GM12878 (cell line): Measurements from ENCODE around the gene ZNFX1. TPM values are rescaled to one million over a fixed set of nuclear protein-coding genes. Genes with fewer than 3 reads are reported as not detected.

Experiments used
- ATAC-seq: fragments of 200-7000 bp; cut with Tn5 transposase; 3 replicates; pipeline ENCODE4 v1.9.1; 2020; ENCODE audit warnings: mild to moderate bottlenecking, moderate library complexity
- BruUV-seq: library from RNA; stranded (reverse); fragments of 400-500 nt; replicated peaks from 2 replicates; lab custom pipeline; 2021; lab: Mats Ljungman, UMichigan
- CTCF ChIA-PET: fragments of 300-600 bp; sonication (Branson Sonifier 250); formaldehyde crosslinking; extraction: SDS; loops from one replicate; lab custom pipeline; 2021; ENCODE audit warnings: inconsistent platforms; lab: Yijun Ruan, JAX
- POLR2A ChIA-PET: fragments of 350-600 bp; formaldehyde crosslinking; extraction: SDS; loops from one replicate; lab custom pipeline; 2021; ENCODE audit warnings: inconsistent platforms; lab: Charles Lee
- RAD21 ChIA-PET: fragments of 300-600 bp; sonication (Branson Sonifier 250); formaldehyde crosslinking; loops from one replicate; lab custom pipeline; 2023; ENCODE audit warnings: antibody characterized with exemption; ENCODE audit not compliant: unreplicated experiment; lab: Charles Lee
- SMC1A ChIA-PET: fragments of 300-600 bp; sonication (Branson Sonifier 250); formaldehyde crosslinking; loops from one replicate; lab custom pipeline; 2023; ENCODE audit not compliant: unreplicated experiment, uncharacterized antibody; lab: Charles Lee
- DNase-seq: peaks from one replicate; pipeline ENCODE4 v3.0.0-alpha.2; 2011; ENCODE audit warnings: low read depth, low spot score
- FAIRE-seq: peaks from 3 replicates; lab custom pipeline; 2011; peaks lifted over from hg19 to GRCh38; lab: Jason Lieb, UNC
- H2AFZ ChIP-seq: 2 replicates; pipeline ENCODE4 v1.6.0; 2011; ENCODE audit warnings: low read depth, low read length, control low read depth; ENCODE audit not compliant: control insufficient read depth
- H3K27ac ChIP-seq: 2 replicates; pipeline ENCODE4 v1.5.1; 2011; ENCODE audit warnings: control low read depth; ENCODE audit not compliant: control insufficient read depth, insufficient read depth
- H3K27me3 ChIP-seq, 2 experiments: replicated peaks in 1 of 2; 2 replicates each; pipeline versions ENCODE4 v1.6.0 to v1.6.1; 2011; ENCODE audit warnings: low read length in 1 of 2; ENCODE audit not compliant: control insufficient read depth in 2 of 2, insufficient read depth in 2 of 2
- H3K36me3 ChIP-seq, 2 experiments: 2 replicates each; pipeline ENCODE4 v1.5.1; 2011; ENCODE audit warnings: low read length in 1 of 2; ENCODE audit not compliant: control insufficient read depth in 2 of 2, insufficient read depth in 2 of 2
- H3K4me1 ChIP-seq: 2 replicates; pipeline ENCODE4 v1.6.1; 2011; ENCODE audit warnings: mild to moderate bottlenecking, low read length, moderate library complexity, mixed read lengths; ENCODE audit not compliant: control insufficient read depth, insufficient read depth
- H3K4me2 ChIP-seq: 2 replicates; pipeline ENCODE4 v1.6.0; 2011; ENCODE audit warnings: control low read depth; ENCODE audit not compliant: control insufficient read depth, insufficient read depth
- H3K4me3 ChIP-seq: fragments of 200-600 bp; sonication (generic); 2 replicates; pipeline ENCODE4 v1.5.1; 2016
- H3K79me2 ChIP-seq: 2 replicates; pipeline ENCODE4 v1.6.0; 2011; ENCODE audit warnings: low read length; ENCODE audit not compliant: control insufficient read depth, insufficient read depth
- H3K9ac ChIP-seq: 2 replicates; pipeline ENCODE4 v1.8.0; 2011; ENCODE audit warnings: low read length, control low read depth, mixed read lengths; ENCODE audit not compliant: control insufficient read depth, insufficient read depth
- H3K9me3 ChIP-seq: replicated peaks from 3 replicates; pipeline ENCODE4 v1.5.1; 2011; ENCODE audit warnings: mild to moderate bottlenecking, low read length; ENCODE audit not compliant: control insufficient read depth, insufficient read depth
- H4K20me1 ChIP-seq: 2 replicates; pipeline ENCODE4 v1.6.0; 2011; ENCODE audit not compliant: control insufficient read depth, insufficient read depth
- BCL11A ChIP-seq: IDR thresholded peaks from 2 replicates; pipeline ENCODE4 v1.6.1; 2011; ENCODE audit warnings: low read depth, low read length
- BMI1 ChIP-seq: fragments of 450-650 bp; IDR thresholded peaks from 2 replicates; pipeline ENCODE4 v1.6.1; 2016; ENCODE audit warnings: mild to moderate bottlenecking, moderate library complexity, borderline replicate concordance
- CBFB ChIP-seq: IDR thresholded peaks from 2 replicates; pipeline ENCODE4 v1.6.1; 2016; ENCODE audit warnings: antibody characterized with exemption, low read depth
- CHD2 ChIP-seq: IDR thresholded peaks from 2 replicates; pipeline ENCODE4 v1.6.1; 2011; ENCODE audit warnings: low read depth, low read length, improper control_type of control experiment, borderline replicate concordance
- LARP7 ChIP-seq: fragments of 450-650 bp; IDR thresholded peaks from 2 replicates; pipeline ENCODE4 v1.6.1; 2017; ENCODE audit warnings: mild to moderate bottlenecking
- MEF2A ChIP-seq: IDR thresholded peaks from 2 replicates; pipeline ENCODE4 v1.6.1; 2011; ENCODE audit warnings: low read depth, mild to moderate bottlenecking, low read length, moderate library complexity; ENCODE audit not compliant: insufficient read depth
- MYC ChIP-seq: IDR thresholded peaks from 2 replicates; pipeline ENCODE4 v1.6.1; 2011; ENCODE audit warnings: mild to moderate bottlenecking, low read length, moderate library complexity, inconsistent platforms; ENCODE audit not compliant: insufficient read depth, insufficient replicate concordance, insufficient read length, severe bottlenecking
- NFYB ChIP-seq: IDR thresholded peaks from 2 replicates; pipeline ENCODE4 v1.6.1; 2011; ENCODE audit warnings: low read depth, mild to moderate bottlenecking, low read length, improper control_type of control experiment, moderate library complexity; ENCODE audit not compliant: insufficient read depth
- NR2C2 ChIP-seq: IDR thresholded peaks from 2 replicates; pipeline ENCODE4 v1.6.1; 2011; ENCODE audit warnings: borderline replicate concordance, low read depth; ENCODE audit not compliant: control insufficient read depth, insufficient read length
- PAX5 ChIP-seq: IDR thresholded peaks from 2 replicates; pipeline ENCODE4 v1.6.1; 2011; ENCODE audit warnings: low read depth, low read length, borderline replicate concordance
- PKNOX1 ChIP-seq: fragments of 450-650 bp; IDR thresholded peaks from 2 replicates; pipeline ENCODE4 v1.6.1; 2016; ENCODE audit warnings: mild to moderate bottlenecking
- POLR2AphosphoS5 ChIP-seq: IDR thresholded peaks from 2 replicates; pipeline ENCODE4 v1.6.1; 2011; ENCODE audit warnings: mild to moderate bottlenecking, low read length, inconsistent platforms
- POU2F2 ChIP-seq: IDR thresholded peaks from 3 replicates; pipeline ENCODE4 v1.6.1; 2011; ENCODE audit warnings: low read depth, mild to moderate bottlenecking, low read length, borderline replicate concordance
- STAT3 ChIP-seq: IDR thresholded peaks from 2 replicates; pipeline ENCODE4 v1.6.1; 2011; ENCODE audit warnings: low read depth, low read length, improper control_type of control experiment
- SUPT20H ChIP-seq: IDR thresholded peaks from 2 replicates; pipeline ENCODE4 v1.6.1; 2011; ENCODE audit warnings: low read depth, mild to moderate bottlenecking, low read length, moderate library complexity, borderline replicate concordance; ENCODE audit not compliant: control insufficient read depth
- WGBS: methylation state at CpG from one replicate; pipeline ENCODE4 v1.1.6; 2016; ENCODE audit warnings: low lambda C conversion rate; ENCODE audit not compliant: insufficient replicate concordance, insufficient coverage; ENCODE audit errors: missing lambda C conversion rate; 5-methylcytosine and 5-hydroxymethylcytosine counted together
- in situ Hi-C: fragments of 300-500 bp; cut with MboI; formaldehyde crosslinking; loops from 9 replicates; pipeline ENCODE4 v1.14.3; 2018; ENCODE audit warnings: mixed read lengths
- intact Hi-C: fragments of 100-400 bp; cut with micrococcal nuclease; formaldehyde crosslinking; loops from one replicate; pipeline ENCODE4 v1.14.2; 2022; ENCODE audit not compliant: unreplicated experiment
- polyA plus RNA-seq, 11 experiments: library from polyadenylated mRNA; depleted of rRNA in 4 of 11; unstranded in 6 of 11; stranded (reverse) in 5 of 11; fragments of >200 nt; fragmentation: Nextera tagmentation in 4 of 11; fragmentation: Illumina TruSeq in 1 of 11; extraction: Ambion mirVana in 4 of 11; extraction: Trizol in 1 of 11; gene quantifications; 1 replicate in 1 of 11; 2 replicates in 10 of 11; pipeline versions ENCODE4 v1.2.1 to v1.2.3, GENCODE V29; 2011 to 2016; ENCODE audit warnings: inconsistent platforms in 2 of 11, missing spikeins in 2 of 11, low read depth in 1 of 11
- total RNA-seq, 4 experiments: library from RNA; depleted of rRNA in 3 of 4; stranded (reverse); fragments of >200 nt in 3 of 4; fragmentation: Illumina TruSeq in 1 of 4; extraction: Trizol in 1 of 4; gene quantifications; 2 replicates each; pipeline versions ENCODE4 v1.2.1 to v1.2.3, GENCODE V29; 2013 to 2021
- TF ChIP-seq, protein P1 (sequence below): IDR thresholded peaks from 2 replicates; pipeline ENCODE4 v1.6.1; 2012; ENCODE audit warnings: low read depth, low read length, improper control_type of control experiment
- TF ChIP-seq, protein P2 (sequence below): IDR thresholded peaks from 2 replicates; pipeline ENCODE4 v1.6.1; 2012; ENCODE audit warnings: low read length, inconsistent platforms

ZNFX1 gene
- total and polyA plus RNA-seq, 10 of the 15 experiments (the other 5 are each of a cell fraction or from before 2014, with no cell fraction given) = 7.4 to 31.5 (median 25.6) TPM

- TF ChIP-seq NR2C2 = no peak
- TF ChIP-seq CHD2 = no peak
- TF ChIP-seq CBFB = no peak
- TF ChIP-seq POLR2AphosphoS5 = peak; percentile 71; the same call in 1 of the 2 replicates
- TF ChIP-seq PAX5 = no peak
- TF ChIP-seq BCL11A = no peak
- TF ChIP-seq, protein P1, sequence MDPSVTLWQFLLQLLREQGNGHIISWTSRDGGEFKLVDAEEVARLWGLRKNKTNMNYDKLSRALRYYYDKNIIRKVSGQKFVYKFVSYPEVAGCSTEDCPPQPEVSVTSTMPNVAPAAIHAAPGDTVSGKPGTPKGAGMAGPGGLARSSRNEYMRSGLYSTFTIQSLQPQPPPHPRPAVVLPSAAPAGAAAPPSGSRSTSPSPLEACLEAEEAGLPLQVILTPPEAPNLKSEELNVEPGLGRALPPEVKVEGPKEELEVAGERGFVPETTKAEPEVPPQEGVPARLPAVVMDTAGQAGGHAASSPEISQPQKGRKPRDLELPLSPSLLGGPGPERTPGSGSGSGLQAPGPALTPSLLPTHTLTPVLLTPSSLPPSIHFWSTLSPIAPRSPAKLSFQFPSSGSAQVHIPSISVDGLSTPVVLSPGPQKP = no peak
- TF ChIP-seq POU2F2 = 0 out of 3 replicates have a peak, but pooled peaks have one; percentile 27
- TF ChIP-seq MEF2A = no peak
- TF ChIP-seq SUPT20H = no peak
- TF ChIP-seq MYC = no peak
- TF ChIP-seq, all 136 proteins: peak for 4
These were observed 8.1 kb upstream of the ZNFX1 start (continued) for GRCh38 chr20:49285813-49286494.

DNA sequence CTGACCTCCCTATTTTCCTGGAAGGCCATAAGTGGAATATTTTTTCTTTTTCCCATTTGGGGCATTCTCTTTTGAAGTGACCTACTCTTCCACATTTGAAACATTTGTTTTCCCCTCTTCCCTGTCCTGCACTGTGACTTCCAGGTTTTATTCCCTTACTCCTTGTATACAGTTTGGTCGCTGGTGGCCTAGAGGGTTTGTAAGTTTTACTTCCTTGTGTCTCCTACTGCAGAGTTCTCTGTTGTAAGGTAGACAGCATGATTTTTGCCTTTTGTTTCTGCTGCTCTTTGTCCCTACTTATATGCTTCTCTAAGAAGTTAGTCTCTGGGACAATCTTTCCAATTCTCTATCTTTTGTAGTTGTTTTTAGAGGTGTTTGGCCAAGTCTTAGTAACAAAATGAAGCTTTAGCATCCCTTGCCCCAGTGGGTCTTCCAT lies 7.4 kb upstream of the ZNFX1 start:
- CTCF ChIA-PET = interaction anchor here (3.0 kb wide), 1 partner anchor 39 kb away, joined by 8 read pairs; no protein-coding TSS in a partner anchor
- Histone ChIP-seq H4K20me1 (peaks cover 34% of the 10 kb centered on the region), H3K4me2 (peak overlapping the region; percentile 79), H2AFZ (no peak overlapping the region), H3K4me3 (peak overlapping the region; percentile 95), H3K27ac (no peak overlapping the region), H3K79me2 (peaks cover 83% of the 10 kb centered on the region), H3K9me3 (peaks cover 41% of the 10 kb centered on the region), H3K4me1 (peaks cover 12% of the 10 kb centered on the region), H3K9ac (no peak overlapping the region), H3K27me3 (no peaks in the 10 kb centered on the region), H3K36me3 (peaks cover 50 to 80% of the 10 kb centered on the region in 2 experiments)
- TF ChIP-seq LARP7 (no peak), NFYB (no peak), STAT3 (no peak), PKNOX1 (no peak), BMI1 (no peak), POLR2AphosphoS5 (peak; percentile 20; the same call in 1 of the 2 replicates)
- TF ChIP-seq, protein P2, sequence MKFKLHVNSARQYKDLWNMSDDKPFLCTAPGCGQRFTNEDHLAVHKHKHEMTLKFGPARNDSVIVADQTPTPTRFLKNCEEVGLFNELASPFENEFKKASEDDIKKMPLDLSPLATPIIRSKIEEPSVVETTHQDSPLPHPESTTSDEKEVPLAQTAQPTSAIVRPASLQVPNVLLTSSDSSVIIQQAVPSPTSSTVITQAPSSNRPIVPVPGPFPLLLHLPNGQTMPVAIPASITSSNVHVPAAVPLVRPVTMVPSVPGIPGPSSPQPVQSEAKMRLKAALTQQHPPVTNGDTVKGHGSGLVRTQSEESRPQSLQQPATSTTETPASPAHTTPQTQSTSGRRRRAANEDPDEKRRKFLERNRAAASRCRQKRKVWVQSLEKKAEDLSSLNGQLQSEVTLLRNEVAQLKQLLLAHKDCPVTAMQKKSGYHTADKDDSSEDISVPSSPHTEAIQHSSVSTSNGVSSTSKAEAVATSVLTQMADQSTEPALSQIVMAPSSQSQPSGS = 0 out of 2 replicates have a peak, but pooled peaks have one; percentile 3
- DNase-seq (no peak), ATAC-seq (no peak), FAIRE-seq (no peak)
- POLR2A ChIA-PET = interaction anchor here (0.9 kb wide), 1 partner anchor 51 kb away, joined by 3 read pairs; no protein-coding TSS in a partner anchor
- RAD21 ChIA-PET = no interaction called here
- in situ Hi-C loops = no loop called here
- SMC1A ChIA-PET = interaction anchor here (1.3 kb wide), 1 partner anchor 10 kb away, joined by 8 read pairs; no protein-coding TSS in a partner anchor
- BruUV-seq = no TSS peak
- intact Hi-C loops = no loop called here
- WGBS = 0% methylated on average over 1 of the region's 1 CpG
